NCI-H748 (cell line): ENCODE results near the gene SAMD4B.

ENCODE experiments used
- DNase-seq: peaks from one replicate; lab custom pipeline; 2025; ENCODE audit not compliant: unreplicated experiment; lab: John Stamatoyannopoulos, UW

The SAMD4B gene

DNA sequence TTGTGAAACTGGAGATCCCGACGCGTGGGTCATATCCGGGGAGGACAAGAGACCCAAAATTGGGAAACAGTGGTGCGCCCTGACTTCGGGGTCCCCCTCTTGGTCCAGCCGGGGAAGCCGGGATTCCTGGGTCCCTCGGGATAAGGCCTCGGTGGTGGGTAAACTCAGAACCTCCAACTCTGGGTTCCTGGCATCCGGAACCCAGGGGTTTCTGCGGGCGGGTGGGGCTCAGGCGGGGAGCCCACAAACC is 65.1 kb downstream of the SAMD4B start:
- no peak for DNase-seq

DNA sequence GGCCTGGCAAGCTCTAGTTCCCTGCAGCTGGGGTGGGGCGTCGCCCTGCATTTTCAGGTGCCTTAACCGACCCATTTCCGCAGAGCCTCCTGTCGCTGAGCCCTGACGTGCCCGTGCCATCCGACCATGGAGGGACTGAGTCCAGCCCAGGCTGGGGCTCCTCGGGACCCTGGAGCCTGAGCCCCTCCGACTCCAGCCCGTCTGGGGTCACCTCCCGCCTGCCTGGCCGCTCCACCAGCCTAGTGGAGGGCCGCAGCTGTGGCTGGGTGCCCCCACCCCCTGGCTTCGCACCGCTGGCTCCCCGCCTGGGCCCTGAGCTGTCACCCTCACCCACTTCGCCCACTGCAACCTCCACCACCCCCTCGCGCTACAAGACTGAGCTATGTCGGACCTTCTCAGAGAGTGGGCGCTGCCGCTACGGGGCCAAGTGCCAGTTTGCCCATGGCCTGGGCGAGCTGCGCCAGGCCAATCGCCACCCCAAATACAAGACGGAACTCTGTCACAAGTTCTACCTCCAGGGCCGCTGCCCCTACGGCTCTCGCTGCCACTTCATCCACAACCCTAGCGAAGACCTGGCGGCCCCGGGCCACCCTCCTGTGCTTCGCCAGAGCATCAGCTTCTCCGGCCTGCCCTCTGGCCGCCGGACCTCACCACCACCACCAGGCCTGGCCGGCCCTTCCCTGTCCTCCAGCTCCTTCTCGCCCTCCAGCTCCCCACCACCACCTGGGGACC is 65.6 kb downstream of the SAMD4B start:
- DNase-seq, result peak; percentile 56

DNA sequence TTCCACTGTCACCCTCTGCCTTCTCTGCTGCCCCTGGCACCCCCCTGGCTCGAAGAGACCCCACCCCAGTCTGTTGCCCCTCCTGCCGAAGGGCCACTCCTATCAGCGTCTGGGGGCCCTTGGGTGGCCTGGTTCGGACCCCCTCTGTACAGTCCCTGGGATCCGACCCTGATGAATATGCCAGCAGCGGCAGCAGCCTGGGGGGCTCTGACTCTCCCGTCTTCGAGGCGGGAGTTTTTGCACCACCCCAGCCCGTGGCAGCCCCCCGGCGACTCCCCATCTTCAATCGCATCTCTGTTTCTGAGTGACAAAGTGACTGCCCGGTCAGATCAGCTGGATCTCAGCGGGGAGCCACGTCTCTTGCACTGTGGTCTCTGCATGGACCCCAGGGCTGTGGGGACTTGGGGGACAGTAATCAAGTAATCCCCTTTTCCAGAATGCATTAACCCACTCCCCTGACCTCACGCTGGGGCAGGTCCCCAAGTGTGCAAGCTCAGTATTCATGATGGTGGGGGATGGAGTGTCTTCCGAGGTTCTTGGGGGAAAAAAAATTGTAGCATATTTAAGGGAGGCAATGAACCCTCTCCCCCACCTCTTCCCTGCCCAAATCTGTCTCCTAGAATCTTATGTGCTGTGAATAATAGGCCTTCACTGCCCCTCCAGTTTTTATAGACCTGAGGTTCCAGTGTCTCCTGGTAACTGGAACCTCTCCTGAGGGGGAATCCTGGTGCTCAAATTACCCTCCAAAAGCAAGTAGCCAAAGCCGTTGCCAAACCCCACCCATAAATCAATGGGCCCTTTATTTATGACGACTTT is 66.4 kb downstream of the SAMD4B start:
- DNase-seq, result peak; percentile 64

DNA sequence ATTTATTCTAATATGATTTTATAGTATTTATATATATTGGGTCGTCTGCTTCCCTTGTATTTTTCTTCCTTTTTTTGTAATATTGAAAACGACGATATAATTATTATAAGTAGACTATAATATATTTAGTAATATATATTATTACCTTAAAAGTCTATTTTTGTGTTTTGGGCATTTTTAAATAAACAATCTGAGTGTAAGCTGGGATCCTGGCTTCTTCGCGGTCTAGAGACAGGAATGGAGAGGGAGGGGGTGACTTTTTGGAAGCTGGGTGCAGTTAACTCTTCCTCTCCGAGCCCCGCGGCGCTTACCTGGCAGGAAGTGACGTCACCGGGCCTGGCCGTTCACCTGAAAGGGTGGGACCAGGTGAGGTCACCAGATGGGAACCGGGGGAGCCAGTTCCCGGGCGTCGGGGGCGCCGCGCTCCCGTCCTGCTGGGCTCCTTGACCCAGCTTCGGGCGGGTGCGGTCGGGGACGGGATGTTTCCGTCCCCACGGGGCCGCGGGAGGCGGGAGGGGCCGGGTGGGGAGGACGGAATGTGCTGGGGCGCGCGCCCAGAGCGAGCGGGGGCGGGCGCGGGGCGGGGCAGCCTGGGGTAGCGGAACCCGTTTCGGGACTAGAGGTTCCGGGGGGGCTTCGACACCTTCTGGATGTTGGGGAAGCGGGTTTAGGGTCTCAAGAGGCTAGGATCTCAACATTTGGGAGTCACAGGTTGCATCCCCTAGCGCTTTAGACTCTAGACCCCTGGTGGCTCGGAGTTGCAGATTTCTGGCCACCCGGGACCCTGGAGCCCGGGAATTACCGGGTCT is 67.2 kb downstream of the SAMD4B start:
- DNase-seq, result peak; percentile 99

GRCh38 chr19:39410017-39410830 is 68.0 kb downstream of the SAMD4B start:
- peak; percentile 72 for DNase-seq

GRCh38 chr19:39410831-39411080 is 68.5 kb downstream of the SAMD4B start:
- DNase-seq, result no peak

- DNase-seq, result no peak
These were observed 69.0 kb downstream of the SAMD4B start for GRCh38 chr19:39411081-39411831.

DNA sequence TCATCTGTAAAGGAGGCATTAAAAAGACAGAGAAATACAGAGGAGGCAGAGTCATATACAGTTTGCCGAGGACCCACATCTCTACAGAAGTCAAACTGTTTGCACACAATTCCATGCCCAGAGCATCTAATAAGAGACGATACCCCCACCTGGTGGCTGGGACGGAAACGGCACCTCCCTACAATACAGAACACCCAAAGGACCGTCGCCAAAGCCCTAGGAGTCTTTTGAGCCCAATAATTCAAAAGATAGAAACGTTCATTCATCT is 69.5 kb downstream of the SAMD4B start:
- DNase-seq, result peak; percentile 94

- peak; percentile 100 for DNase-seq
These were observed 70.1 kb downstream of the SAMD4B start, which contains the start of gene PLEKHG2 for GRCh38 chr19:39412100-39412866. TSS of gene PLEKHG2 (plus strand) at chr19:39412669. CDS start at chr19:39414087, 1,418 bp downstream.

GRCh38 chr19:39412867-39413271 is 70.6 kb downstream of the SAMD4B start:
- DNase-seq, result no peak

DNA sequence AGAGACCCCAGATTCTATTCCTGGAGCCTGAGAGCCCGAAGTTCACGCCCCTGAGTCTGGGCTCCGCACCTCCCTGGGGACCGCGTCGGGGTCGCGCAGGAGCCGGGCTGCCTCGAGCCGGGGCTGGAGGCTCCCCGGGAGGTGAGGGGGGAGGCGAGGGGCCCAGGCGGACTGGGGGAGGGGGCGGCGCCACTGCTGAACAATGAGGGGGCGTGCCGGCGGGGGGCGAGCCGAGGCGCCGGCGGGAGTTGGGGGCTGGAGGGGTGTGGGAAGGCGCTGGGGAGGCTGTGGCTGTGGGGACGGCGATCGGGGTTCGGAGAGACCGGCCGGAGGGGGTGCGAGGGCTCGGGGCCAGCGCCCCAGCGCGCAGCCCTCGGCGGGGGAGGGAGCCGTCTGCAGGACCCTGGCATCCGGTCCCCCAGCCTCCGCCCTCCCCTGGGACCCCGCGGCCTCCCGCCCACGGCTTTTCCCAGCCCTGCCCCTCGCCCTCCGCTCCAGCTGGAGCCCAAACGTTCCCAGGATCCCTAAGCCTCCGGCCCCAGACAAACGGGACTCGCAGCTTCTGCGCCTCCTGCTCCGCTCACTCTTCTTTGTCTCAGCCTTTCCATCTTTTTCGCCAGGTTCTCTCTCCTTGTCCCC is 71.2 kb downstream of the SAMD4B start:
- DNase-seq, result peak; percentile 73

- DNase-seq, result peak; percentile 47
These were observed 71.8 kb downstream of the SAMD4B start for GRCh38 chr19:39413911-39414608.

GRCh38 chr19:39415111-39416046 is 73.2 kb downstream of the SAMD4B start:
- DNase-seq, result no peak

GRCh38 chr19:39416152-39417120 is 74.2 kb downstream of the SAMD4B start:
- no peak for DNase-seq

- no peak for DNase-seq
These were observed 75.4 kb downstream of the SAMD4B start for GRCh38 chr19:39417463-39418181.

DNA sequence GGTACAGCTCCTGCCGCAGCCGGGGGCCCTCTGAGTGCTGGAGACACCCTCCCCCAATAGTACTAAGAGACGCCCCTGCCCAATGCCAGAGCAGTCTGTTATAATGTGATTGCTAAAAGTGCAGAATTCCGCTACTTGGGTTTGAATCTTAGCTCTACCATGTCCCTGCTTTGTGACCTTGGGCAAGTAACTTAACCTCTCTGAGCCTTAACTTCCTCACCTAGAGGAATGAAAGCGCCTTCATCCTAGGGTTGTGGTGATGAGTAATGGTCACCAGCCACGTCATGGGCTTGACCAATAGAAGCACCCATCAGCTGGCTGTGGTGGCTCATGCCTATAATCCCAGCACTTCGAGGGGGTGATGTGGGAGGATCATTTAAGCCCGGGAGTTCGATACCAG is 76.8 kb downstream of the SAMD4B start:
- no peak for DNase-seq
